Gastroesophageal sphincter (tissue), 3 donors: ENCODE measurements around the gene AGBL2.

Source experiments
- CTCF ChIP-seq, 4 experiments: fragments of 200-600 bp in 2 of 4; fragments of 450-650 bp in 2 of 4; sonication (generic) in 1 of 4; IDR thresholded peaks; one replicate each; pipeline ENCODE4 v1.5.1; 2017 to 2019; ENCODE audit warnings: antibody characterized with exemption in 4 of 4, mild to moderate bottlenecking in 2 of 4, moderate library complexity in 2 of 4
- EP300 ChIP-seq: sonication (generic); formaldehyde crosslinking; IDR thresholded peaks from one replicate; pipeline ENCODE4 v1.6.1; 2017; ENCODE audit warnings: antibody characterized with exemption, mild to moderate bottlenecking
- POLR2A ChIP-seq, 2 donors: fragments of 450-650 bp; IDR thresholded peaks; one replicate each; pipeline ENCODE4 v1.6.1; 2017; ENCODE audit warnings: antibody characterized with exemption in 2 of 2, mild to moderate bottlenecking in 2 of 2, moderate library complexity in 1 of 2
- POLR2AphosphoS5 ChIP-seq: sonication (generic); formaldehyde crosslinking; IDR thresholded peaks from one replicate; pipeline ENCODE4 v1.6.1; 2017; ENCODE audit warnings: antibody characterized with exemption

- TF ChIP-seq POLR2A (IDR thresholded peaks at IDR 0.05) (no peak), CTCF (IDR thresholded peaks at IDR 0.05) (no peak), POLR2AphosphoS5 (no peak), EP300 (no peak)
These were observed 47.6 kb downstream of the AGBL2 start for GRCh38 chr11:47667555-47667954.
